Gastrocnemius medialis (tissue), 4 donors: ENCODE measurements around the gene LRP5. TPM values are rescaled to one million over a fixed set of nuclear protein-coding genes. Genes with fewer than 3 reads are reported as not detected.

Source experiments
- ATAC-seq, 2 donors: fragments of 150-250 bp; one replicate each; pipeline ENCODE4 v1.9.1; 2016
- DNase-seq, 2 donors: peaks; one replicate each; pipeline ENCODE4 v3.0.0-alpha.2; 2019
- H3K27ac ChIP-seq, 4 donors: fragments of 200-600 bp; sonication (generic); 1 replicate in 1 of 4; 2 replicates in 3 of 4; pipeline ENCODE4 v1.5.1; 2016 to 2018; ENCODE audit warnings: mild to moderate bottlenecking in 2 of 4, moderate library complexity in 1 of 4
- H3K27me3 ChIP-seq, 3 donors: fragments of 200-600 bp; sonication (generic) in 2 of 3; 1 replicate in 1 of 3; 2 replicates in 2 of 3; pipeline versions ENCODE4 v1.5.1 to v1.6.0; 2016 to 2019; ENCODE audit warnings: mild to moderate bottlenecking in 1 of 3, moderate library complexity in 1 of 3
- H3K36me3 ChIP-seq, 2 donors: fragments of 200-600 bp; sonication (generic) in 1 of 2; one replicate each; pipeline ENCODE4 v1.5.1; 2017 to 2018
- H3K4me1 ChIP-seq, 2 donors: fragments of 200-600 bp; sonication (generic) in 1 of 2; one replicate each; pipeline ENCODE4 v1.5.1; 2016 to 2017; ENCODE audit warnings: mild to moderate bottlenecking in 2 of 2
- H3K4me3 ChIP-seq, 4 donors: fragments of 200-600 bp; sonication (generic) in 3 of 4; 1 replicate in 1 of 4; 2 replicates in 3 of 4; pipeline ENCODE4 v1.5.1; 2016 to 2019; ENCODE audit warnings: mild to moderate bottlenecking in 2 of 4
- H3K9me3 ChIP-seq, 3 donors: fragments of 200-600 bp; sonication (generic) in 2 of 3; 1 replicate in 1 of 3; 2 replicates in 2 of 3; pipeline ENCODE4 v1.5.1; 2016 to 2019
- CTCF ChIP-seq, 5 experiments: fragments of 450-650 bp in 3 of 5; fragments of 200-600 bp in 2 of 5; sonication (generic) in 2 of 5; IDR thresholded peaks in 4 of 5; conservative IDR thresholded peaks in 1 of 5; 1 replicate in 4 of 5; 2 replicates in 1 of 5; pipeline ENCODE4 v1.5.1; 2016 to 2019; ENCODE audit warnings: antibody characterized with exemption in 5 of 5, mild to moderate bottlenecking in 3 of 5, moderate library complexity in 3 of 5
- POLR2A ChIP-seq, 2 donors: fragments of 450-650 bp; IDR thresholded peaks; one replicate each; pipeline ENCODE4 v1.6.1; 2017; ENCODE audit warnings: antibody characterized with exemption in 2 of 2, mild to moderate bottlenecking in 2 of 2, moderate library complexity in 2 of 2
- in situ Hi-C, 4 donors: fragments of 200-750 bp; cut with MboI; loops; one replicate each; pipeline versions ENCODE4 v1.15.0 to v1.8.0; 2017; ENCODE audit warnings: low sequenced_read_pairs in 4 of 4
- intact Hi-C: fragments of 100-400 bp; cut with DNase I; formaldehyde crosslinking; loops from one replicate; pipeline ENCODE4 v1.15.1; 2023; ENCODE audit warnings: low total_unique reads
- total RNA-seq, 4 donors: library from RNA; depleted of rRNA; stranded (reverse); fragments of >200 nt; gene quantifications; one replicate each; pipeline versions ENCODE4 v1.1.0 to v1.2.3, GENCODE V29; 2016

LRP5 gene
- total RNA-seq, 4 donors from 2014 or later: 3.7 to 12.3 (median 8.1) TPM

GRCh38 chr11:68325183-68325906 is 13.0 kb downstream of the LRP5 start:
- no peaks in the 10 kb centered on the region for H3K27me3 ChIP-seq
- no peak overlapping the region for H3K4me3 ChIP-seq
- intact Hi-C loops (no loop called here), in situ Hi-C loops (no loop called here)
- TF ChIP-seq CTCF (IDR thresholded peaks at IDR 0.05 in 4 of 5, conservative IDR thresholded peaks at IDR 0.05 in 1 of 5): no peak
- TF ChIP-seq POLR2A (IDR thresholded peaks at IDR 0.05): no peak
- H3K9me3 ChIP-seq: no peaks in the 10 kb centered on the region
- no peaks in the 10 kb centered on the region for H3K36me3 ChIP-seq
- ATAC-seq: no peak
- H3K27ac ChIP-seq: no peak overlapping the region
- no peak for DNase-seq
- H3K4me1 ChIP-seq: peaks cover 23 to 48% of the 10 kb centered on the region in 2 donors

GRCh38 chr11:68325907-68326220 is 13.5 kb downstream of the LRP5 start:
- ATAC-seq: no peak
- Histone ChIP-seq H3K4me1 (peaks cover 23 to 50% of the 10 kb centered on the region in 2 donors), H3K27me3 (no peaks in the 10 kb centered on the region), H3K9me3 (no peaks in the 10 kb centered on the region), H3K27ac (no peak overlapping the region), H3K4me3 (no peak overlapping the region), H3K36me3 (no peaks in the 10 kb centered on the region)
- TF ChIP-seq POLR2A (IDR thresholded peaks at IDR 0.05): no peak
- no peak for TF ChIP-seq CTCF (IDR thresholded peaks at IDR 0.05 in 4 of 5, conservative IDR thresholded peaks at IDR 0.05 in 1 of 5)
- intact Hi-C loops: no loop called here
- in situ Hi-C loops: no loop called here
- no peak for DNase-seq

GRCh38 chr11:68326334-68327215 is 14.2 kb downstream of the LRP5 start:
- Histone ChIP-seq H3K4me3 (no peak overlapping the region), H3K27me3 (no peaks in the 10 kb centered on the region), H3K36me3 (no peaks in the 10 kb centered on the region), H3K9me3 (no peaks in the 10 kb centered on the region), H3K27ac (no peak overlapping the region), H3K4me1 (peaks cover 25 to 46% of the 10 kb centered on the region in 2 donors)
- ATAC-seq: no peak
- in situ Hi-C loops: no loop called here
- TF ChIP-seq POLR2A (IDR thresholded peaks at IDR 0.05): no peak
- TF ChIP-seq CTCF (IDR thresholded peaks at IDR 0.05 in 4 of 5, conservative IDR thresholded peaks at IDR 0.05 in 1 of 5): no peak
- intact Hi-C loops: no loop called here
- DNase-seq: no peak

- H3K36me3 ChIP-seq: no peaks in the 10 kb centered on the region
- DNase-seq (no peak), ATAC-seq (no peak)
- peaks cover 28 to 46% of the 10 kb centered on the region in 2 donors for H3K4me1 ChIP-seq
- TF ChIP-seq POLR2A (IDR thresholded peaks at IDR 0.05) (no peak), CTCF (IDR thresholded peaks at IDR 0.05 in 4 of 5, conservative IDR thresholded peaks at IDR 0.05 in 1 of 5) (no peak)
- no peaks in the 10 kb centered on the region for H3K9me3 ChIP-seq
- H3K27me3 ChIP-seq: no peaks in the 10 kb centered on the region
- H3K4me3 ChIP-seq: no peak overlapping the region
- intact Hi-C loops (no loop called here), in situ Hi-C loops (no loop called here)
- H3K27ac ChIP-seq: no peak overlapping the region
Observed at GRCh38 chr11:68327586-68328370, 15.4 kb downstream of the LRP5 start.
